DMS53 (cell line): ENCODE data around the gene SYP.
"Not testable (repeated sequence)": the region's sequence is repeated elsewhere in the genome, so short reads cannot be mapped to it uniquely, and the experiment has no call there.

Experiments
- DNase-seq: peaks from one replicate; lab custom pipeline; 2025; lab: John Stamatoyannopoulos, UW

The SYP gene

DNA sequence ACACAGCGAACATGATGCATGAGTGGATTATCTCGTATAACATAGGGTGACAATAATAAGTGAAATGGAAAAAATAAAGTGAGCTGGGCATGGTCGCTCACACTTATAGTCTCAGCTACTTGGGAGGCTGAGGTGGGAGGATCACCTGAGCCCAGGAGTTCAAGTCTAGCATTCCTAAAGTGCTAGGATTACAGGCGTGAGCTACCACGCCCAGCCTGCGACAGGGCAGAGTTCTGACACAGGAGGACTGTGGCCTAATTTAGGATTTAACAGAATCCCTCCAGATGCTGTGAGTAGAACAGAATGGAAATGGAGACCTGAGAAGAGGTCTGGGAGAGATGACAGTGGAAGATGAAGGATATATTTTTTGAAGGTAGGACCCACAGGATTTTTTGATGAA is 10.4 kb downstream of the SYP start:
- DNase-seq: no peak

DNA sequence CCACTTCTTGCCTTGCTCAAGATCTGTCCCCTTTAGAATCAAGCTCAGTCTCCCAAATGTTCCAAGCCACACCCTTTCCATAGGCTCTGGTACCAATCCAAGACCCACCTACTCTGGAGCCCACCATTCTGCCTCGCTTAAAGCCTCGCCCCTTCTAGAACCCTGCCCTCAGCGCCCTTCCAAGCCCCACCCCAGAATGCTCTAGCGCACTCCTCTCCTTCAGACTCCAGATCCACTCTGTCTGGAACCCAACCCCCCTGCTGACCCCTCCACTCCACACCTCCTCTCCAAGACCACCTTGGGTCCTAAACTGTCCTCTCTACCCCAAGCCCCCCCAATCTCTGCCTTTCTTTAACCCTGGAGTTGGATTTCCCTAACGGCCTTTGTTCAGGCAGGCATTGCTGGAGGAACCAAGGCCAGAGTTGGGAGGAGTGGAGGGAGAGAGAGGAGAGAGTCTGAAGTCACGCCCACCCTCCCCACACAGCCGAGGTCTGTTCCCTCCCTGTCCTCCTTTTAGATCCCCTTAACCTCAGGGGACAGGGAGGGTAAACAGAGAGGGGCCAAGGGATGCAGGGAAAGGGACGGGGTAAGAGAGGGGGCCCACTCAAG is 11.4 kb downstream of the SYP start:
- no peak for DNase-seq

DNA sequence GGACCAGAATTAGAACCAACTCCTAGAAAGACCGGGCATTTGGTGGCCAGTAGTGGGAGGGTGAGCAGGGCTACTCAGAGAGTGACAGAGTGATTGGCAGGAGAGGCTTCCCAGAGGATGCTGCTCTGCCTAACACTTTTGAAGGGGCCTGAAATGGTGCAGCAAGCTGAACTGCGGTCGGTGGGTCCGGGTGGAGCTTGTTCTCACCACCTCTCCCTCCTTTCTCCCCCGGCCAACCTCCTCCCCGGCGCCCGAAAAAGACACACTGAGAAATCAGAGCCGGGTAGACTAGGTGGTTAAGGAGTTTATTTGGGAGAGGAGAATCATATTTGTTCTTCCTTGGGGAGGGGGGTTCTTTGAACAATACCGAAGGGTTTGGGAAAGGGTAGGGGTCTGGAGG is 12.5 kb downstream of the SYP start:
- peak; percentile 34 for DNase-seq

DNA sequence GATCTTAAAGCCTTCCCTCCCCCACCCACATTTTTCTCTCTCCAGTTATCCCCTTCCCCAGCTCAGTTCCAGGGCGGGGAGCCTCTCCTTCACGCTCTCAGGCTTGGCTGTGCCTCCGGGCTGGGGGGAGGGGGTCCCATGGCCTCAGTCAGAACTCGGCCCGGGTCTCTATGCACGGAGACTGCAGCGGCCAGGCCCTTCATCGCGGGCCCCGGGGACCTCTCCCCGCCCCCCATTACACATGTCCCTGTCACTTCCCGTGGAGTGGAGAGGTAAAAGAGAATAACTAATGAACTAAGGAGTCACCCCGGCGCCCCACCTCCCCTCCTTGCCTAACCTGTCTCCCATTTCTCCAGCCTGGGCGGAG is 13.0 kb downstream of the SYP start:
- no peak for DNase-seq

DNA sequence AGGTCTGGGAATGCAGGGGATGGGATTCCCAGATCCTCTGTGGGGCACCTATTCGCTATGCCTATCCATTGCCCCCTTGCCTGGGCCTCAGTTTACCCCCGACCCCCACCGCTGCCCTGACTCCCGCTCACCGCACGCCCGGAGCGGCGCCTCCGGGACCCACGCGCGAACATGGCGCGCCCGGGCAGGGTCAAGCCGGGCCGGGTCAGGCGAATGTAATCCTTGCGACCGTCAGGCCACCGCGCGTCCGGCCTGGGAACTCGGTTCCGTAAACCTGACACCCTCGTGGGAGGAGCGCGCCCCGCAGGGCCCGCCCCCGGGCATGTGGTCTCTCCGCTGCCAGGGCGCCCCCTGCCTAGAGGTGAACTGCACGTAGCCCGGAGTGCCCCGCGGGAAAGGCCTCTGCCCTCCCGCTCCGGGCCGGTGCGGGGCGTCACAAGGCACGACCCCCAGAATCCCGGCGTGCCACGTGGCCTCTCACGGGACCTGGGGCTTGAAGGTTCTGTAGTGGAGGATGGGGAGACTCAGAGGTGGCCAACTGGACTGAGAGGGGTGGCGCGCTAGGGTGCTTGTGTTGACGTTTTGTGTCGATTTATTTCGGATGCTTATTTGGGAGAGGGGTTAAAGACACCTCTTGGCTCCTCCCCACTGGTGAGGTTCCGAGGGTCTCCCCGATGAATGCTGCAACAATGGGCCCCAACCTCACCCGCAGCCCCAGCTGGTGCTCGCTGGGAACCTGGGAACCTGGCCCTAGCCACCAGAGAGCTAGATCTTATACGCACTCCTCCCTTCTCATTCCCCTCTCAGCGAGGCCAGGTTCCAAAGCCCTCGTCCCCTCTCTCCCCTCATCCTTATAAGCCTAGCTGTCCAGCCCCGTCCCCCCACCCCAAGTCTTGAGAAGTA is 13.6 kb downstream of the SYP start, which contains the start of gene PRICKLE3:
Gene PRICKLE3 (minus strand): TSS at position 249 of the 903 bp plus-strand sequence. CDS start 76 bp downstream, at position 173.
- DNase-seq: peak; percentile 91

DNA sequence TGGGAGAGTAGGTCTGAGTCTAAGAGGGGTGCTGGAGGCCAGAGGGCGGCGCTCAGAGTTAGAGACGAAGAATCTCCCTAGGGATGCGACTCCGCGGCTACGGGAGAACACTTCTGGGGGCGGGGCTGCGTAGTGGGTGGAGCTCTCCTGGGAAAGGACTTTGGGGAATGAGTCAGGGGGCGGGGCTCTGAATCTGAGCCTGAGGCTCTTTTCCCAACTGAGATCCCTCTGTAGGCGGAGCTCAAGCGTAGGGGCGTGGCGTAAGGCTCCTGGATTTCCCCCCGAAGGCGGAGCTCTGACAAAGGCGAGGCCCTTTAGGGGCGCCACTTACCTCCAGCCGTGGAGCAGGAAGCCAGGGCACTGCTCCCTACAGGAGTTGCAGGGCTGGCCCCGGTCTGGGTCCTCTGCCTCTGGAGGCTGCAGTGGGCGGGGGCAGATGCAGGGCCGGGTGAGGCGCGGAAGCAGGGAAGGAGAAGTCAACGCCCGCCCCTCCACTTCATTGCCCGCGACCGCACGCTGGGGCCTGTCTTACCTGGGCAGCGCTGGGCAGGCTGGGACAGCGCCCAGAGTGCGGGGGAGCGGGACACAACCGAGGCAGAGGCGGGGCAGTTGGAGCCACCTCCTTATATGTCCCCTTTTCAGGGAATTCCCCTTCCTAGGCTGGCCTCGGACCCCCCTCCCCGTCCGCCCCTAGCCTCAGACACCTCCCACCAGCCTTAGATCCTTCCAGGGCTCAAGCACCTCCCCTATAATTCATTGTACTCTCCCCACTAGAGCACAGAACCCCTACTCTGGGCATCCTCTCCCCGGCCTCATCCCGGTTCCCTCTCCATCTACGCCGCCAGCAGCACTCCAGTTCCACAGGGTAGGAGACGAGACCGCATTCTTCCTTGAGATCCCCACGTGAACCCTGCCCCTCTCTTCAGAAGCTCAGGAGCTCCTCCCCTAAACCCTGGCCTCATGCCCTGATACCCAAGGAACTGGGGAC is 15.4 kb downstream of the SYP start:
- peak; percentile 88 for DNase-seq

DNA sequence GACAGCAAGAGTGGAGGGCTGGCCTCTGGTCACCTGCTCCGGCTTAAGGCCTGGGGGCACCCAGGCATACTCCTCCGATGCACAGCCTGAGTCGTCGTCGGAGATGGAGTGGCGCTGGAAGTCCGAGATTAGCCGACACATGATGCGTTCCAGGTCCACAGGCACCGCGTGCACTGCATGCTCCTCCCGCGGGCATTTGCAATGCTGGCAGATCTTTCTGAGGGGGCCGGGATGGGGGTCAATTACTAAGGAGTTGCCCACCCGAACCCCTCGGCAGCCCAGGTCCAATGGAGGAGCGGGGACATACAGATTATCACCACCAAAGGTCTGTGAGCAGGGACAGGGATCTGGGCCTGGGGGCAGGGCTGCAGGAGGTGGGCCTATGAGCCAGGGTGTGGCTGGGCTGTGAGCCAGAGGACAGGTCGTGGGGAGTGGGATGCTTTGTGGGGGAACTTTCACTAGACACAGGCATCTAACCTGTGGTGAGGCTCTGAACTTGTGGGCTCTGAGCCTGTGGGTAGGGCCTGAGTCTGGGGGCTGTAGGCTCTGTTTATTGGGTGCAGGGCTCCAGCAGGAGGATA is 16.2 kb downstream of the SYP start:
- DNase-seq: no peak

DNA sequence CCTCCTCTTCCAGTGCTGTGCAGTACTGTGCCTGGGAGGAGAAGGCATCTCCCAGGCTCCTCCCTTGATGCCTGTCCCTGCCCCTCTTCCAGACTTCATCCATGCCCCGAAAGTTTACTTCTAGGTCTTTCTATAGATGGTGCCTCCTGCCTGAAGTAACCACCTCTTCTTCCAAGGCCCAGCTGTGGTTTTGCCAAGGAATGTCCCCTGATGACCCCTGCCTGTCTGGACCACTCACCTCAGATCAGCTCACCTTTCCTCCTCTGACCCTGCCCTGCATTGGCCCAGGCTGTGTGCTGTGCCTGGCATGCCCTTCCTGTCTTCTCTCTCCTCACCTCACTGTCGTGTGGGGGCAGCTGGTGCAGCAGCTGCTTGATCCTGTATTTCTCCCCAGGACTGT is 20.6 kb downstream of the SYP start:
- DNase-seq: no peak

DNA sequence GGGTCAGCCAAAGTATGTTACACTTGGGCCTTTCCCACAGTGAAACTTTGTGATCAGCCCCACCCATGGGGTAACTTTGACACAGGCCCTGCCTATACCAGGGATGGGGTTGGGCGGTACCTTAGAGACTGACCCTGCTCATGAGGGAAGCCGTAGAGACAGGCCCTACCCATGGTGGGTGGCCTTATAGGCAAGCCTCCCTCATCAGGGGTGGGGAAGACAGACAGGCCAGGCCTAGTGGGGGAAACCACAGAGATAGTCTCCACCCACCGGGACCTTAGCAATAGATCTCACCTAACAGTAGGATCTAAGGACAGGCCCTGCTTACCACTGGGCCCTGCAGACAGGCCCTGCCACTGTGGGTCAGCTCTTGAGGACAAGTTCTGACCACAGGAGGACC is 21.5 kb downstream of the SYP start:
- no peak for DNase-seq

DNA sequence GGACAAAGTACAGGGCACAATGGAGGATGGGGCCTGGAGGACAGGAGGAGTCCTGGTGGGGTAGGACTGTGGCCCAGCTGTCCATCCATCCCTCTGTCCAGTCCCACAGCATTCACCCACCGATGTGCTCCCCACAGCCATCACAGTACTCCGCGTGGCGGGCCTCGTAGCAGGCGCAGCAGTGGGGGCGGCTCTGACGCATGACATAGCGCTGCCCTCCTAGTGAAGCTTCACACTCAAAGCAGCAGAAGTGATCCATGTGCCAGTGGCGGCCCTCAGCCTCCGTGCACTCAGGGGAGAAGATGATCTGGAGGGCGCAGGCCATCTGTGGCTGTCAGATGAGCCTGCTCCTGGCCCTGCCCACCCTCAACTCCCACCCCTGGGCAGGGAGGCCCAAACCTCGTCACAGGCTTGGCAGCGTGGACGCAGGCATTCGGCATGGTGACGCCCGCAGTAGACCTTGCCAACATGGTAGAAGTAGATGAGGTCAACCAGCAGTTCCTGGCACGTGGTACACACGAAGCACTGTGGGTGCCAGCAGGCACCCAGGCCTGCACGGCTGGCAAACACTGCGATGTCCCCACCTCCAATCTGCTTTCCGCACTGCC is 22.0 kb downstream of the SYP start:
- DNase-seq: no peak

DNA sequence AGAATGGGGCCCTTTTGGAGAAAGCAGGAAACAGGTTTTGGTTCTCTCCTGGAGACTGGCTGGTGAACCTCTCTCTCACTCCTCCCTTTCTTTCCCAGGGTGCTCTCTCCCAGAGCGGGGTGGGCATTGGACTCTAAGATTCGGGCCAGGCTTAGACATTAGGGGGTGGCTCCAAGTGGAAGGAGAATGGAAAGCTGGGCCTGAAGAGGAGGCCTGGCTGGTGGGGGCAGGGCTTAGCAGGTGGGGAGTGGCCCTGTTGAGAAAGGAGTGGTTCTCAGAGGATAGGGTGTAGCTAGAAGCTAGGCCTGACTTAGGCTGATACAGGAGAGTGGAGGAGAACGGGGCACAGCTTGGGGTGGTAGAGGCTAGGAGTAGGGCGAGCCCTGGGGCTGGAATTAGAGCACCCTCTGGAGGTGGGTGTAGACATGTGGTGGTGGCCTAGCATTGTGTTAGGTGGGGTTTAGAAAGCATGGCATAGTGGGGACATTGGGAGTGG is 22.6 kb downstream of the SYP start:
- DNase-seq: peak; percentile 31

DNA sequence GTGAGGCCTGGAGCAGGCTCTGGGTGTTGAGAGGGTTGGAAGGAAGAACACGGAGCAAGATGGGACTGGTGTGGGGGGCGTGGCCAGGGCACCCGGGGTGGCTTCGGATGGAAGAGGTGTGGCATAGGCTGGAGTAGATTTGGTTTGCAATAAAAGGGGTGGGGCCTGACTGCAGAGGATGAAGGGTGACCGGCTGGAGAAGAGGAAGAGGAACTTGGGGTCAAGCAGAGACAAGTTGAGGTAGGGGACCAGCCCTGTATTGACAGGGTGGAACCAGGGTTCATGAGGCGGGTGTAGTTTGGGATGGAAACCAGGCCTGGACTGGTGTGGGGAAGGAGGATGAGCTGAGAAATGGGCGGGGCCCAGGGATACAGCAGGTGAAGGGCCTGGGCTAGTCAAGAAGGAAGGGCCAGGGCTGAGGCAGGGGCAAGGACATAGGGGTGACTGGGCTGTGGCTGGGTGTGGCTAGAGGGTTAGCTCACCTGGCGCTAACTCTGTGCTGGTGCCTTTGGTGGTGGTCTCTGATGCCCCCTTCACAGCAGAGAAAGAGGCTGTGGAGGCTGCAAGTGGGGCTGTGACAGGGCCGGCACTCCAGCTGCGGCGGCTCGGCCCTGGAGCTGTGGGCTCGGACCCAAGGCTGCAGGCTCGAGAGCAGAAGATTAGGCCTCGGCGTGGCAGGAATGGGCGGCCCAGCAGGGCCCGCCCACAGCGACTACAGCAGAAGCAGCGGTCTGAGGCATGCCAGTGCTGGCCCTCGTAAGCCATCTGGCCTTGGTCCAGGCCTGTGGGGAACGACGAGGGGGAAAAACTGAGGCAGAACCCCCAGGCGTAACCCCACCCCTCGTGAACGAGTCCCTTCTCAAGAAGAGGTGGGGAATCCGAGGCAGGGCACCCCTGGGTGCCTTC is 23.3 kb downstream of the SYP start:
- no peak for DNase-seq

DNA sequence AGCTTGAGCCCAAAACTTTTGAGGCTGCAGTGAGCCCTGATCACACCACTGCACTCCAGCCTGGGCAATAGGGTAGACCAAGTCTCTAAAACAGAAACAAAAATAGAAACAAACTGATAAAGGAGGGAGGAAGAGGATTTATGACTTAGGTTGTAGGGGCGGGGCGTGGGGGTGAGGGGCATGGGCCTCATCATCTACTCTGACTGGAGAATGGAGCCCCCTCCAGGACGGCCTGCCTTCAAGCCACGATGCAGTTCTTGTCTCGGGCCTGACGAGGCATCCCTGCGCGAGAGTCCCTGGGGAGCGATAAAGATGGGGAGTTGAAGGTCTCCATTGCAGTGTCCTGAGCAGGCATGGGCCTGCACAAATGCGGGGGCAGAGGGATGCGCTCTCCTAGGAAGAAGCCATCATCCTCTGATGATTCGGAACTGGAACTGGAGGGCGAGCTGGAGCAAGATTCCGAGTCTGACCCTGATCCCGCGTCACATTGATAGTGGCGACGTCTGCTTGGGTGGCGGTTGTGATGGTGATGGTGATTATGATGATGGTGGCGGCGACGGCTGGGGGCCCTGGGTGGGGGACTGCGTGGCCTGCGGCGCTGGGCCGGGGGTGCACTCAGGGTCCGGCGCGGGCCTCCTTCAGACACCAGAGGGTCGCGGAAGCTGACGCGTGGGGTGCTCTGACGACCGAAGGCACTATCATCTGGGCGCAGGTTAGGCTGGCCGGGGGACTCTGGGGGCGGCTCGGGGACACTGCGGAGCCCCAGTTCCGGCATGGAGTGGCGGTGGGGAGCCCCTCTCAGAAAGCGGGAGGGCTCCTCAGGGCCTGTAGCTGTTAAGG is 24.3 kb downstream of the SYP start:
- no peak for DNase-seq

DNA sequence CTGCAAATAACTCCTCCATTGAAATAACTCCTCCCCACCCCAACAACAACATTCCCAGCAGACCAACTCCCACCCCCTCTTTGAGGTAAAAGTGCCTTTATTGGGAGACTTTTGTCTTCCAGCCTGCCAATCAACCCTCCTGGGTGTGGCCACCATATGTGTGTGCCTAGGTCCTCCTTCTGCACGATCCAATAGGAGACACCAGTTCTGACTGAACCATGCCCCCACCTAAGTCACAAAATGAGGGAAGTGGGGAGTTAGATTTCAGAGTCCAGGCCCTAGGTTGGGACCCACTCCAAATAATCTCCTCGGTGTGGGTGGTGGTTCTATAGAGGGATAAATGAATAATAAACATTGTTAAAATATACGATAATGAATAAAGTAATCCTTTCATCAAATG is 25.3 kb downstream of the SYP start:
- no peak for DNase-seq

DNA sequence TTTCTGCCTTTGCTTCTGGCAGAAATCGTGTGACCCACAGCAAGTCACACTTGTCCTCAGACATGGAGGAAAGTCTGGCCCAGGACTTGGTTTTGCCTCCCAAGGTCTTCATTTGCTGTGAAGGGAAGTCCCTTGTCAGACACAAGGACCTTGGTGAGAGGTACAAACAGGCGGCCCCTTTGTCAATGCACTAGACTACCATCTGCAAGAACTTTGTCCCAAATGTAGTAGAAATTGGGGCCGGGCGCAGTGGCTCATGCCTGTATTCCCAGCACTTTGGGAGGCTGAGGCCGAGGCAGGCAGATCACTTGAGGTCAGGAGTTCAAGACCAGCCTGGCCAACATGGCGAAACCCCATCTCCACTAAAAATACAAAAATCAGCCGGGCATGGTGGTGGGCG is 26.4 kb downstream of the SYP start:
- DNase-seq: not testable (repeated sequence)

DNA sequence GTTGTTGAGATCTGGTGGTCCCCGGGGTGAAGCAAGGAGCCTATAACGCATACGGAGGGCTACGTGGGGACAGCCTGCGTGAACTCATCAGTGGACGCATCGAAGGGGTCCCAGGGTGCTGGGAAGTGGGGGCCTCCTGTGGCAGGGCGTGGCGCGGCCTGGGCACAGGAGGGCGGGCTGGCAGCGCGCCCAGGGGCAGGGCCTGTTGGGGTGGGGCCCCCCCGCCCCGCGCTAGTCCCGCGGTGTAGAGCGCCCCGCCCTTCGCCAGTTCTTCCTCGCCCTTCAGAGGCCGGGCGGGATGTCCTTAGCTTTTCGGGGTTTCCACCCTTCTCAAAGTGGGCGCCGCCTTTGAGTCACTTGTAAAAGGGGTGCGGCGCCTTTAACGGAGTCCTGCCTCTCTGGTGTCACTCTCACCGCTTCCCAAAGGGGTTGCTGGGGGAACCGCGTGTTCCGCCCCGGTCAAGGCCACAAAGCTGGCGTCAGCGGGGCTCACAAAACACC is 27.7 kb downstream of the SYP start:
- DNase-seq: peak; percentile 79

DNA sequence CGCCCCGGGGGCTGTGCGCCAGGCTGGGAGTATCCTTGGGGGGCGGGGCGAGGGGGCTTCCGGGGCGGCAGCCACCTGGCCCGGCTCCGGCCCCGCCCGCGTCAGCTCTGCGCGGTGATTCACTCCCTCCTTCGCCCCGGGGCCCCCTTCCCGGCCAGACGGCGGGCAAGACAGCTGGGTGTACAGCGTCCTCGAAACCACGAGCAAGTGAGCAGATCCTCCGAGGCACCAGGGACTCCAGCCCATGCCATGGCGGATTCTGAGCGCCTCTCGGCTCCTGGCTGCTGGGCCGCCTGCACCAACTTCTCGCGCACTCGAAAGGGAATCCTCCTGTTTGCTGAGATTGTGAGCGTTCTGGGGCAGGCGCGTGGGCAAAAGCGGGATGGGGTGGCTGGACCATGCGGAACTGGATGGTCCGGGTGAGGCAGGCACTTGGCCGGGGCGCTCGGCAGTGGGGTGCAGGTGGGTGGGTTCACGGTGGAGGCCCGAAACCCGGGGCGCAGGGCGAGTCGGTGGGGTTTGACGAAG is 28.2 kb downstream of the SYP start, which contains the start of gene PLP2:
Gene PLP2 (plus strand): TSS at position 147 of the 528 bp plus-strand sequence. CDS start 103 bp downstream, at position 250.
- DNase-seq: peak; percentile 76

DNA sequence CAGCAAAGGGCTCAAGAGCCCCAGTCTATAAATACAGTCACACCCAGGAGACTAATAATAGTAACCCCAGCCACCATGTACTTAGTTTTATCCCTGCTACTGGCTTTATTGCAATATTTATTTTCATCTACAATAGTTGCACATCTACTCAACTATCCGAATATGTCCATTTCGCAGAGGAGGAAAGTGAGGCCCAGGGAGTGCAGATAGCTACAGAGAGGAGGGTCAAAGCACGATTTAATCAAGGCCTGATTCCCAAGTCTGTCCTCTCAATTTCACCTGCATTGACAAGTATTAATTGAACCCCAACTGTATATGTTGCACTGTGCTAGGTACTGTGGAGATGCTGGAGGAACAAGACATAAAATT is 32.3 kb downstream of the SYP start:
- DNase-seq: no peak
